Ecto neural progenitor cell (in vitro differentiated cells): ENCODE data around the gene NSUN6.

Experiments
- DNase-seq: peaks from one replicate; pipeline ENCODE4 v3.0.0-alpha.2; 2018; ENCODE audit warnings: low spot score

Gene NSUN6

DNA sequence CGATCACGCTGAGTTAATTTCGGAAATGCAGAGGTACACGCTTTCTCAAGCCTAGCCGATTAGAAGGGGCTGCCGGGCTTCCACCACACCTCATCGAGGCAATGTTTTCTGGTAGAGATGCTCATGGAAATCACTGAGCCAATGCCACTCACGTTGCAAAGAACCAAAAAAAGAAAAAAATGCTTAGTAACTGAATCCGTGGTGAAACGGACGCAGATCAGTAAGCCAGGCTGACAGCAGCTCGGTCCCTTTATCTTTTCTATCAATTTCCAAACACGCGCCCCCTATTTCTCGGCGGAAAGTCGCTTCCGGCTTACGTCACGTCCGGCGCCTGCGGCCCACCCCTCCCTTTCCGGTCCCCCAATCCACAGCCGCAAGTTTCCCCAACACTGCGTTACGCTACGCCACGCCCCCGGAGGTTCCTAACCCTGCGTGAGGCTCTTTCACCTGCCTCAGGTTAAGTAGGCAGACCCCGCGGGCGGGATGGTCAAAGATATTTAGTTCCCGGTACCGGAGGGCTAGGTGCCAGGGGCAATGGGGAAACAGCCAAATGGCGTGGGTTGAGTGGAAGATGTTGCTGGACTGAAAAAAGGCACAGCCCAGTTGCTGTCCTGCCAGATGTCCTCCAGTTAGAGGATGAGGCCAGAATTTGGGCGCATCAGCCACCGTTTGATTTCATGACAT lies at the start of gene NSUN6:
NSUN6 (minus strand) TSS at position 264 of the 684 bp plus-strand sequence. CDS start 384 bp downstream, outside the sequence.
- DNase-seq, result peak; percentile 90

- no peak for DNase-seq
These were observed 48.8 kb upstream of the NSUN6 start for GRCh38 chr10:18699849-18700840.

DNA sequence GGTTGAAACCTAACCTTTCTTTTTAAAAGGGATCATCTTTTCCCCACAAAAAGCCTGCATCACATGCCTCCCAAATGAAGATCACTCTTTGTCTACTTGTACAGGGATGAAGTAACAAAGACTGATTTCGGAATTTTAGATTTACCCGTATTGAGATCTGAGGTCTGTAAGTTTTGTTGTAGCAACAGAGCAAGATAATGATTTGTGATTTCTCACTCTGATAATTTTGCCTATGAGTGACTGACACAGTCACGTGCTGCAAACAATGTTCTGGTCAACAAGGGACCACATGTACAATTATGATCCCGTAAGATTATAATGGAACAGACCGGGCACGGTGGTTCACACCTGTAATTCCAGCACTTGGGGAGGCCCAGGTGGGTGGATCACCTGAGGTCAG lies 39.2 kb upstream of the NSUN6 start:
- no peak for DNase-seq

DNA sequence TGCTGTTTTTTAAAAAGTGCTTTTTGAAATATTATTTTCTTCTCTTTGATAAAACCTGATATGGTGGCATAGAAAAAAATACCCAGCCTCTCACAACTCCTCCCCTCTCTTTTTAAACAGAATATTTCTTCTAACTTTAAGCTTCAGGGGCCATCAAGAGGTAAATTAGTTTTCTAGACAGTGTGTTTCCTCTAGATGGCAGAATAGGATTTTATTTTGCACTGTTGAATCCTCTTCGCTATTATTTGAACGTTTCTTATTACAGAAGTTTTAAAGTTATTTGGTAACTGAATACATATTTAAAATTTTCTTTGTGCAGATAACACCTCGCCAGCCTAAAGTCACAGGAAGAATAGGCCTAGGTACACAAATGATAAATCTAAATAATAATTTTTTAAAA lies 38.1 kb upstream of the NSUN6 start:
- no peak for DNase-seq

- no peak for DNase-seq
These were observed 36.3 kb upstream of the NSUN6 start for GRCh38 chr10:18687706-18688105.

DNA sequence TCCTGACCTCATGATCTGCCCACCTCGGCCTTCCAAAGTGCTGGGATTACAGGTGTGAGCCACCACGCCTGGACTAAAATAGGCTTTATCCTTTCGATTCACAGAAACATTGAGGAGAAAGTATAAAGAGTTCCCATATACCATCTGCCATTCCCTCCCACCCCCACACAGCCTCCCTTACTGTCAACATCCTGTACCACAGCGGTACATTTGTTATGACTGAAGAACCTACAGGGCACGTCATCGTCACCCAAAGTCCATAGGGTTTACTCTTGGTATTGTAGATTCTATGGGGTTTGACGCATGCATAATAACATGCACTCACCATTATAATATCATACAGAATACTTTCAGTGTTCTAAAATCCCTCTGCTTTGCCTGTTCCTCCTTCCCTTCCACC lies 35.8 kb upstream of the NSUN6 start:
- DNase-seq, result no peak

GRCh38 chr10:18685555-18685954 lies 34.2 kb upstream of the NSUN6 start:
- no peak for DNase-seq

- DNase-seq, result no peak
These were observed 33.6 kb upstream of the NSUN6 start for GRCh38 chr10:18684953-18685352.

- no peak for DNase-seq
These were observed 33.0 kb upstream of the NSUN6 start for GRCh38 chr10:18684416-18684815.

DNA sequence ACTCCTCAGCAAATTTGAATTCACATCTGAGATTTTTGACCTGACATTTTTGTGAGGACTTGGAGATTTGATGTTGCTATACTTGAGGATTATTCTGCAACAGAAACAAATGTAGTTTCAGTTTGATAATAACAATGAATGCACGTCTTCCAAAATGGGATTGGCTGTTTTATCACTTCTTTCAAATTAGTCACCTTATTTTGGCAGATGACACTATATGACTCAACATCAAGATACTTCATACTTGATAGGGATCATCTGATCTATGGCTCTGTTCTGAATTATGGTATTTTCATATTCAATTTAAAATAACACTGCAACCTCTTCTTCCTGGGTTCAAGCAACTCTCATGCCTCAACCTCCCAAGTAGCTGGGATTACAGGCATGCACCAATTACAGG lies 32.0 kb upstream of the NSUN6 start:
- DNase-seq, result no peak

DNA sequence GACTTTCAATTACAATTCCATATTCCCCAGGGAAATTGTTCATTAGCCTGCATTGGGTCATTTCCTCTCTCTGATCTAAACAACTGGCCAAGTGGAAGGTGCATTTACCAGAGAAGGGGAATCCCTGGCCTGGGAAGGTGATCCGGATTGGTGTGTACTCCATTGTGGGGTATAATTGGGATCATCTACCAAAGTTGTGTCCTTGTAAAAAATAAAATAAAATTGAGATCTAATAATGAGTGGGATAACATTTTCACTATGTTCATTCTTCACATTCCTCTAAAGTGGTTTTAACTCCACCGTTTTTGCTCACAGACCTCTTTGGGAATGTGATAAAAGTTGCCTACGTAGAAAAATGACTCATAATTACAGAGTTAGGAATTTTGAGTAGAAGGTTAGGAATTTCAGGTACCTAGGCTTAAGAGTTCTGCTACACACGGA lies 30.6 kb upstream of the NSUN6 start:
- no peak for DNase-seq

- no peak for DNase-seq
These were observed 30.0 kb upstream of the NSUN6 start for GRCh38 chr10:18681366-18681765.

GRCh38 chr10:18680754-18681153 lies 29.4 kb upstream of the NSUN6 start:
- DNase-seq, result no peak

GRCh38 chr10:18675086-18675801 lies 23.9 kb upstream of the NSUN6 start:
- no peak for DNase-seq

DNA sequence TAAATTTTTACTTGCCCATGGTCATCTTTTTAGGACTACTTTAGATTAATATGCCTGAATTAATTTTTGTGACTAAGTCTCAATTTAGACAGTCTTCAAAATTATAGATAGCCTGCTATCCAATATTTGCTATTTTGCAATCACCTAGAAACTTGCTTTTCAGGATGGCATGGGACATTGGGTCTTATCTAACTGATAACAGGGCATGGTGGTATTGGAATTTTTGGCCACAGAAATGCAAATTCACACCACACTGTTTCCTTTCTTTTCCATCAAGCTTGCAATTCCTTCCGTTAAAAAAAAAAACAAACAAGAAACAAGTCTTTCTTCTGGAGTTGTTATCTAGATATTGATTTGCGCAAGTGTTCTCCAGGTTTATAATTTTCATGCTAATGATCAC lies 16.6 kb upstream of the NSUN6 start:
- no peak for DNase-seq

- no peak for DNase-seq
These were observed 15.4 kb upstream of the NSUN6 start for GRCh38 chr10:18666810-18667209.

GRCh38 chr10:18665815-18666558 lies 14.6 kb upstream of the NSUN6 start:
- no peak for DNase-seq

DNA sequence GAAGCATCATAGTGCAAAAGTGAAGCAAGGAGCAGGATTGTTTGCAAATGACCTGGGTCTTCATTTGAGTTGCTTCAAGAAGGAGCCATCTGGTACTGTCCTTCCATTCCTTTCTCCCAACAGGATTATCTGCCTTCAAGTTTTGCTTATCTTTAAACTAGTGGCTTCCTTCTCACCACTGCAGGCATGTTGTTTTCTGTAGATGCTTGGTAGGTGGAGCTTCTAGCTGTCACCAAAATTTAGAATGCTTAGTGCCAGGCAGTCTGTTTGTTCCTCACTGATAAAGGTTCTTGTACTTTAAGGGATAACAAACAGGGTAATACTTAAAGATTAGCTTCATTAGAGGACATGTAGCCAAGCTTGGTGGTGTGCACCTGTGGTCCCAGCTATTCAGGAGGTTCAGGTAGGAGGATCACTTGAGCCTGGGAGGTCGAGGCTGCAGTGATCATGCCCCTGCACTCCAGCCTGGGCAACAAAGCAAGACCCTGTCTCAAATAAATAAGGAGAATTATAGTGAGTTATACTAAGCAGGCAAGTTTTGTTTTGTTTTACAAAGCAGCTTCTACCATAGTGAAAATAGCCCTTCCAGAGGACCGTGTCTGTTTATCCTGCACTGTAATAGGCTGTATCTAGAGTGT lies 13.6 kb upstream of the NSUN6 start:
- no peak for DNase-seq

- DNase-seq, result no peak
These were observed 9.5 kb upstream of the NSUN6 start for GRCh38 chr10:18660816-18661431.

DNA sequence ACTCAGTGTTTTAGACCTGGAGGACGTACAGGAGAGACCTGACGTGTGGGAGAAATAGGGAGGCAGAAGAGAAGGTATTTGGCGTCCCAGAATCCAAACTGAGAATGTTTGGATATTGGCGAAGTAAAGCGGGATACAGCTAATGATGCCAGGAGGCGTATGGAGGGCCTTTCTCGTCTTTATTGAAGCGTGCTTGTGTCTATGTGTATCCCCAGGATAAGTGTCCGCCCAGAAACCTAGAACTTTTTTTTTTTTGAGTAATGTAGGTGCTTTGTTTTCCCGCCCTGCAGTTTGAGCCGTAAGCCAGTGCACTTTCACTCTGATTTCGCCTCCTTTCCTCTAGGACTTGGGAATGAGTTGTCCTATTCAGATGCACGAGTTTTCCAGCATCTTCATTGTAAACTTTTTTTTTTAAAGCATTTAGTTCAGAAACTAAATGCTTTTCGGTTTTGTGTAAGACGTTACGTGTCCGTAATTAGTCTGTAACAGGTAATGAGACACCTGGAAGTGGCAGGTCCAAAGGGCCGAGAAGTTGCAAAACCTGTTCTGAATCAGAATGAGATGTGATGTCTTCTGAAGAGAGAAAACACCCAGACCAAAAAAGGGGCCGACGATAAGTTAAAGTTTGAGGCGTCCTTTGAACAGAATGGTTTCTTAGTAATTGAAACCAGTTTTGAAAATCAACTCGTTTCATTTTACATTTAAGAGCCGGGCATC lies 8.6 kb upstream of the NSUN6 start:
- DNase-seq, result no peak
